Large intestine (tissue), 3 donors: ENCODE data around the gene NPEPL1. TPM values are rescaled to one million over a fixed set of nuclear protein-coding genes. Genes with fewer than 3 reads are reported as not detected.
"Not testable (repeated sequence)": the region's sequence is repeated elsewhere in the genome, so short reads cannot be mapped to it uniquely, and the experiment has no call there.

Experiments
- DNase-seq, 2 donors: peaks; one replicate each; pipeline versions ENCODE4 v3.0.0 to v3.0.0-alpha.2; 2013
- H3K27ac ChIP-seq: one replicate; pipeline ENCODE4 v1.5.1; 2013; ENCODE audit warnings: low read length
- H3K27me3 ChIP-seq: 2 replicates; pipeline ENCODE4 v1.6.1; 2013; ENCODE audit warnings: low read length; ENCODE audit not compliant: control insufficient read depth, insufficient read depth
- H3K36me3 ChIP-seq: 2 replicates; pipeline ENCODE4 v1.6.1; 2013; ENCODE audit warnings: low read length; ENCODE audit not compliant: control insufficient read depth, insufficient read depth
- H3K4me1 ChIP-seq: one replicate; pipeline ENCODE4 v1.6.1; 2013; ENCODE audit warnings: low read length; ENCODE audit not compliant: control insufficient read depth, insufficient read depth
- H3K4me3 ChIP-seq: one replicate; pipeline ENCODE4 v1.5.1; 2013; ENCODE audit warnings: low read length
- H3K9me3 ChIP-seq: one replicate; pipeline ENCODE4 v1.6.1; 2013; ENCODE audit warnings: mild to moderate bottlenecking, low read depth, low read length, moderate library complexity; ENCODE audit not compliant: control insufficient read depth
- WGBS: methylation state at CpG from one replicate; pipeline ENCODE4 v1.1.5; 2013; ENCODE audit warnings: low lambda C conversion rate; ENCODE audit not compliant: insufficient coverage; 5-methylcytosine and 5-hydroxymethylcytosine counted together
- polyA plus RNA-seq: library from polyadenylated mRNA; unstranded; fragments of 120-200 nt; gene quantifications from one replicate; pipeline ENCODE4 v1.2.1, GENCODE V29; 2013

Gene NPEPL1
- polyA plus RNA-seq, 1 donor: 35.1 TPM

GRCh38 chr20:58751979-58752378 is 59.4 kb downstream of the NPEPL1 start:
- peaks cover 22% of the 10 kb centered on the region for H3K27me3 ChIP-seq
- no peak overlapping the region for H3K4me3 ChIP-seq
- no peaks in the 10 kb centered on the region for H3K9me3 ChIP-seq
- H3K36me3 ChIP-seq: no peaks in the 10 kb centered on the region
- DNase-seq: no peak
- no peaks in the 10 kb centered on the region for H3K4me1 ChIP-seq
- H3K27ac ChIP-seq: no peak overlapping the region
- WGBS: 100% methylated on average over 2 of the region's 10 CpGs

- H3K9me3 ChIP-seq: no peaks in the 10 kb centered on the region
- no peak for DNase-seq
- no peak overlapping the region for H3K27ac ChIP-seq
- H3K36me3 ChIP-seq: no peaks in the 10 kb centered on the region
- H3K4me1 ChIP-seq: no peaks in the 10 kb centered on the region
- no CpG with 5 or more reads among the region's 6 CpGs for WGBS
- H3K27me3 ChIP-seq: peaks cover 18% of the 10 kb centered on the region
- no peak overlapping the region for H3K4me3 ChIP-seq
These were observed 60.0 kb downstream of the NPEPL1 start for GRCh38 chr20:58752565-58752964.

- Histone ChIP-seq H3K4me3 (no peak overlapping the region), H3K4me1 (no peaks in the 10 kb centered on the region), H3K27ac (no peak overlapping the region), H3K9me3 (no peaks in the 10 kb centered on the region), H3K36me3 (no peaks in the 10 kb centered on the region), H3K27me3 (peaks cover 13% of the 10 kb centered on the region)
- WGBS: no CpG with 5 or more reads among the region's 14 CpGs
- no peak for DNase-seq
These were observed 60.8 kb downstream of the NPEPL1 start for GRCh38 chr20:58753267-58753921.

- H3K9me3 ChIP-seq: no peaks in the 10 kb centered on the region
- WGBS: no CpG with 5 or more reads among the region's 17 CpGs
These were observed 61.4 kb downstream of the NPEPL1 start for GRCh38 chr20:58753922-58754551.

GRCh38 chr20:58754584-58754983 is 62.0 kb downstream of the NPEPL1 start:
- Histone ChIP-seq H3K4me3 (no peak overlapping the region), H3K9me3 (no peaks in the 10 kb centered on the region), H3K4me1 (no peaks in the 10 kb centered on the region), H3K27ac (no peak overlapping the region), H3K27me3 (peaks cover 13% of the 10 kb centered on the region), H3K36me3 (no peaks in the 10 kb centered on the region)
- no peak for DNase-seq
- WGBS: 100% methylated on average over 1 of the region's 8 CpGs

More at GRCh38 chr20:58753922-58754551, 61.4 kb downstream of the NPEPL1 start:
- Histone ChIP-seq H3K27ac (no peak overlapping the region), H3K4me1 (no peaks in the 10 kb centered on the region), H3K4me3 (no peak overlapping the region), H3K27me3 (peaks cover 13% of the 10 kb centered on the region), H3K36me3 (no peaks in the 10 kb centered on the region)
- DNase-seq: no peak

- peaks cover 10% of the 10 kb centered on the region for H3K27me3 ChIP-seq
- no peaks in the 10 kb centered on the region for H3K4me1 ChIP-seq
- DNase-seq: no peak
- WGBS: no CpG with 5 or more reads among the region's 18 CpGs
- H3K4me3 ChIP-seq: no peak overlapping the region
- no peaks in the 10 kb centered on the region for H3K36me3 ChIP-seq
- no peak overlapping the region for H3K27ac ChIP-seq
- H3K9me3 ChIP-seq: no peaks in the 10 kb centered on the region
These were observed 62.6 kb downstream of the NPEPL1 start for GRCh38 chr20:58755062-58755697.

GRCh38 chr20:58755766-58756449 is 63.3 kb downstream of the NPEPL1 start:
- Histone ChIP-seq H3K36me3 (no peaks in the 10 kb centered on the region), H3K27me3 (peaks cover 11% of the 10 kb centered on the region), H3K9me3 (no peaks in the 10 kb centered on the region), H3K27ac (no peak overlapping the region), H3K4me1 (no peaks in the 10 kb centered on the region), H3K4me3 (no peak overlapping the region)
- DNase-seq: no peak
- no CpG with 5 or more reads among the region's 28 CpGs for WGBS

GRCh38 chr20:58756450-58756775 is 63.8 kb downstream of the NPEPL1 start:
- WGBS: 96% methylated on average over 3 of the region's 7 CpGs
- DNase-seq: no peak
- H3K4me1 ChIP-seq: no peaks in the 10 kb centered on the region
- peaks cover 15% of the 10 kb centered on the region for H3K27me3 ChIP-seq
- H3K27ac ChIP-seq: no peak overlapping the region
- no peaks in the 10 kb centered on the region for H3K9me3 ChIP-seq
- no peak overlapping the region for H3K4me3 ChIP-seq
- no peaks in the 10 kb centered on the region for H3K36me3 ChIP-seq

- H3K9me3 ChIP-seq, H3K27ac ChIP-seq, H3K4me3 ChIP-seq, H3K4me1 ChIP-seq, DNase-seq, H3K36me3 ChIP-seq: not testable (repeated sequence)
- 89% methylated on average over 3 of the region's 5 CpGs for WGBS
- H3K27me3 ChIP-seq: peaks cover 20% of the 10 kb centered on the region
These were observed 65.0 kb downstream of the NPEPL1 start for GRCh38 chr20:58757647-58758046.

- no peaks in the 10 kb centered on the region for H3K9me3 ChIP-seq
- no peak overlapping the region for H3K4me3 ChIP-seq
- peaks cover 23% of the 10 kb centered on the region for H3K27me3 ChIP-seq
- WGBS: no CpG with 5 or more reads among the region's 3 CpGs
- no peak overlapping the region for H3K27ac ChIP-seq
- H3K36me3 ChIP-seq: no peaks in the 10 kb centered on the region
- DNase-seq: no peak
- no peaks in the 10 kb centered on the region for H3K4me1 ChIP-seq
These were observed 67.3 kb downstream of the NPEPL1 start for GRCh38 chr20:58759947-58760346.
